Activated CD4-positive, CD25-positive, alpha-beta regulatory T cell treated with anti-CD3 and anti-CD28 coated beads, Interleukin-2, amount 50 U/mL, for 72 hours (primary cell): ENCODE data around the gene L1TD1.
"Not testable (repeated sequence)": the region's sequence is repeated elsewhere in the genome, so short reads cannot be mapped to it uniquely, and the experiment has no call there.

Experiments used
- DNase-seq: peaks from one replicate; pipeline ENCODE4 v3.0.0; 2021

Gene L1TD1

GRCh38 chr1:62237950-62238374, 43.3 kb downstream of the L1TD1 start:
- no peak for DNase-seq

- DNase-seq, result no peak
These were observed 43.9 kb downstream of the L1TD1 start for GRCh38 chr1:62238507-62238906.

- DNase-seq, result not testable (repeated sequence)
These were observed 45.2 kb downstream of the L1TD1 start for GRCh38 chr1:62239652-62240403.

- no peak for DNase-seq
These were observed 46.2 kb downstream of the L1TD1 start for GRCh38 chr1:62240651-62241370.

- DNase-seq, result no peak
These were observed 46.9 kb downstream of the L1TD1 start for GRCh38 chr1:62241371-62242131.

- not testable (repeated sequence) for DNase-seq
These were observed 49.7 kb downstream of the L1TD1 start for GRCh38 chr1:62244380-62244779.

- DNase-seq, result no peak
These were observed 50.6 kb downstream of the L1TD1 start for GRCh38 chr1:62245201-62245600.

GRCh38 chr1:62247391-62248168, 52.9 kb downstream of the L1TD1 start:
- no peak for DNase-seq

- no peak for DNase-seq
These were observed 55.6 kb downstream of the L1TD1 start for GRCh38 chr1:62250126-62250726.

GRCh38 chr1:62259551-62259950, 64.9 kb downstream of the L1TD1 start:
- no peak for DNase-seq

- DNase-seq, result no peak
These were observed 66.0 kb downstream of the L1TD1 start for GRCh38 chr1:62260688-62261087.
